Measurements from ENCODE around the gene MUSTN1.

- TF ChIP-seq CTCF (IDR thresholded peaks at IDR 0.05) (no peak), POLR2A (IDR thresholded peaks at IDR 0.05) (no peak)
Observed at GRCh38 chr3:52838561-52839267, 3.9 kb upstream of the MUSTN1 start.
